CD4-positive, alpha-beta T cell (primary cell): Measurements from ENCODE around the gene PCBP2. TPM values are rescaled to one million over a fixed set of nuclear protein-coding genes. Genes with fewer than 3 reads are reported as not detected.

Experiments
- ATAC-seq: fragments of 200-7000 bp; cut with Tn5 transposase; one replicate; pipeline ENCODE4 v1.10.0; 2022; ENCODE audit warnings: mild to moderate bottlenecking; ENCODE audit not compliant: poor library complexity
- CTCF ChIA-PET: fragments of 350-600 bp; sonication (Branson Sonifier 250); formaldehyde crosslinking; loops from one replicate; lab custom pipeline; 2021; ENCODE audit warnings: antibody characterized with exemption, inconsistent platforms; lab: Charles Lee
- POLR2A ChIA-PET: fragments of 350-600 bp; sonication (Branson Sonifier 250); formaldehyde crosslinking; loops from one replicate; lab custom pipeline; 2021; ENCODE audit warnings: antibody characterized with exemption, inconsistent platforms; lab: Charles Lee
- DNase-seq, 14 experiments: peaks; one replicate each; pipeline ENCODE4 v3.0.0-alpha.2; 2013 to 2020; ENCODE audit warnings: mixed read lengths in 2 of 14
- H3K27ac ChIP-seq, 2 donors: one replicate each; pipeline versions ENCODE4 v1.5.1 to v1.7.0; 2013; ENCODE audit warnings: low read length in 2 of 2, low read depth in 1 of 2, mild to moderate bottlenecking in 1 of 2
- H3K27me3 ChIP-seq, 2 experiments: 1 replicate in 1 of 2; 2 replicates in 1 of 2; pipeline versions ENCODE4 v1.6.1 to v1.7.0; 2013; ENCODE audit warnings: low read length in 2 of 2, control low read depth in 1 of 2, mild to moderate bottlenecking in 1 of 2, moderate library complexity in 1 of 2; ENCODE audit not compliant: insufficient read depth in 2 of 2, control insufficient read depth in 1 of 2
- H3K36me3 ChIP-seq: one replicate; pipeline ENCODE4 v1.6.1; 2013; ENCODE audit warnings: low read length, control low read depth; ENCODE audit not compliant: insufficient read depth
- H3K4me1 ChIP-seq: one replicate; pipeline ENCODE4 v1.6.1; 2013; ENCODE audit warnings: low read length, control low read depth; ENCODE audit not compliant: insufficient read depth
- H3K4me3 ChIP-seq: one replicate; pipeline ENCODE4 v1.5.1; 2013; ENCODE audit warnings: mild to moderate bottlenecking, low read length, moderate library complexity
- H3K9me3 ChIP-seq, 2 experiments: 1 replicate in 1 of 2; 2 replicates in 1 of 2; pipeline versions ENCODE4 v1.6.1 to v1.7.0; 2013; ENCODE audit warnings: low read length in 2 of 2, mild to moderate bottlenecking in 2 of 2, control low read depth in 1 of 2, moderate library complexity in 1 of 2; ENCODE audit not compliant: control insufficient read depth in 1 of 2, insufficient read depth in 1 of 2
- H3K27ac Mint-ChIP-seq: one replicate; pipeline ENCODE4 v1.8.0; 2020; ENCODE audit warnings: mixed read lengths
- H3K27me3 Mint-ChIP-seq: one replicate; pipeline ENCODE4 v1.8.0; 2021; ENCODE audit warnings: mixed read lengths
- H3K36me3 Mint-ChIP-seq: one replicate; pipeline ENCODE4 v1.8.0; 2021; ENCODE audit warnings: low read depth, mixed read lengths
- H3K4me1 Mint-ChIP-seq: one replicate; pipeline ENCODE4 v1.8.0; 2021; ENCODE audit warnings: low read depth, mixed read lengths
- H3K4me3 Mint-ChIP-seq: one replicate; pipeline ENCODE4 v1.8.0; 2020; ENCODE audit warnings: mild to moderate bottlenecking, mixed read lengths
- H3K9me3 Mint-ChIP-seq: one replicate; pipeline ENCODE4 v1.8.0; 2020; ENCODE audit warnings: mixed read lengths
- CTCF ChIP-seq: fragments of 200-600 bp; IDR thresholded peaks from one replicate; pipeline ENCODE4 v1.8.0; 2022; ENCODE audit warnings: antibody characterized with exemption, mild to moderate bottlenecking
- intact Hi-C, 2 experiments: fragments of 100-400 bp; cut with DNase I in 1 of 2; cut with micrococcal nuclease in 1 of 2; formaldehyde crosslinking; loops; one replicate each; pipeline versions ENCODE4 v1.15.1 to v1.9.0; 2023 to 2025; cut with DNase I, micrococcal nuclease
- total RNA-seq, 174 experiments: library from RNA in 2 of 174; stranded (reverse) in 2 of 174; gene quantifications; one replicate each; pipeline ENCODE4 v1.2.3 and lab custom pipeline; 2021 to 2026

The PCBP2 gene
- total RNA-seq, 2 experiments from 2014 or later = 1,331 to 1,359 TPM

GRCh38 chr12:53497461-53497860 is 45.6 kb downstream of the PCBP2 start:
- peaks cover 58% of the 10 kb centered on the region for H3K4me1 ChIP-seq
- no peak for DNase-seq
- POLR2A ChIA-PET = no interaction called here

GRCh38 chr12:53498235-53498630 is 46.3 kb downstream of the PCBP2 start:
- H3K27me3 ChIP-seq = no peaks in the 10 kb centered on the region
- Mint-ChIP-seq H3K9me3 (no peaks in the 10 kb centered on the region), H3K4me1 (peaks cover 62% of the 10 kb centered on the region), H3K4me3 (peak overlapping the region; percentile 96), H3K36me3 (peaks cover 14% of the 10 kb centered on the region), H3K27me3 (no peaks in the 10 kb centered on the region), H3K27ac (peak overlapping the region; percentile 98)
- ATAC-seq (no peak), DNase-seq (peak in 1 of 14 experiments; percentile 33)
- no peaks in the 10 kb centered on the region for H3K9me3 ChIP-seq
- H3K36me3 ChIP-seq = no peaks in the 10 kb centered on the region
- ChIA-PET CTCF (interaction anchor here (1.4 kb wide), 1 partner anchor 10 kb away, joined by 3 read pairs; no protein-coding TSS in a partner anchor), POLR2A (interaction anchor here (3.4 kb wide), 1 partner anchor 11 kb away, joined by 20 read pairs; no protein-coding TSS in a partner anchor)
- TF ChIP-seq CTCF = no peak
- peaks cover 58% of the 10 kb centered on the region for H3K4me1 ChIP-seq
- intact Hi-C loops = no loop called here
- no peak overlapping the region for H3K4me3 ChIP-seq
- H3K27ac ChIP-seq = no peak overlapping the region

More at GRCh38 chr12:53497461-53497860, 45.6 kb downstream of the PCBP2 start:
- TF ChIP-seq CTCF = no peak
- intact Hi-C loops = no loop called here
- no peak overlapping the region for H3K4me3 ChIP-seq
- ATAC-seq = no peak
- Mint-ChIP-seq H3K36me3 (peaks cover 16% of the 10 kb centered on the region), H3K27me3 (no peaks in the 10 kb centered on the region), H3K4me3 (peak overlapping the region; percentile 96), H3K27ac (peak overlapping the region; percentile 98), H3K9me3 (no peaks in the 10 kb centered on the region), H3K4me1 (peaks cover 69% of the 10 kb centered on the region)
- H3K36me3 ChIP-seq = no peaks in the 10 kb centered on the region
- H3K27ac ChIP-seq = no peak overlapping the region
- CTCF ChIA-PET = interaction anchor here (1.4 kb wide), 1 partner anchor 11 kb away, joined by 3 read pairs; no protein-coding TSS in a partner anchor
- H3K27me3 ChIP-seq = no peaks in the 10 kb centered on the region
- H3K9me3 ChIP-seq = no peaks in the 10 kb centered on the region

DNA sequence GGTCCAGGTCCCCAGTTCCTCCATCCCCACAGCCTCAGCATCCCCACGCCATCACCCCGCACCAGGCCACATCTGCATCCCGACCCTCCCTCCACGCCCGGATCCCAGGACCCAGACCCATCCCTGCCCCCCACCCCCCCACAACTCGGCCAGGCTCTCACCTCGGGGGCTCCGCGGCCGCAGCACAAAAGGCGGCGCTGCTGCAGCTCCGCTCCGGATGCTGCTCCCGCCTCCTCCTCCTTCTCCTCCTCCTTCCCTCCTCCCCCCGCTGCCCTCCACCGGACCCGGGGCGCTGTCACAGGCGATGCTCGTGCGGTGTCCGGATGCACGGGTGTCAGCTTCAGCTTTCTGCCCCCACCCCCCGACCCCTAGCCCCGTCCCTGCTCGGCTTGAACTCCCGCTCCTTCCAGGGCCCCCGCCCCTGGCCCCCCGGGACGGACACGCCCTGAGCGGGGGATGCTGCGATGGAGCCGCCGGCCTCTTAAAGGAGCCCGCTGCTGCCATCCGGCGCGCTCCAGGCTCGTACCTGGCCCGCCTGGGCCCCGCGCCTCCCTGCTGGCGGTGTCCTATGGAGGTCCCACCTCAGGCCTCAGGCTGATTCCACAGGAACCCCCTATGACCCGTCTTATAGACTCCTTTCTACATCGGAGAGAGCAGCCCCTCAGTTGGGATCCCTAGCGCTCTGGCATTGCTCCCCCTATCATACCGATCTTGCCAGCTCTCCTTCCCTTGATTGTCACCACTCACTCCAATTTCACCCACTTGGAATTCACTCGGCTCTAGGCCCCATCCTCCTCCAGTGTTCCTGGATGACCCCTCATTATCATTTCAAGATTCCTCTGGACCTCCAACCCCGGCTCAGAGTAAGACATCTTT is 47.6 kb downstream of the PCBP2 start, which contains the start of gene MAP3K12:
Gene MAP3K12, minus strand, starts transcription at position 193 of the 876 bp plus-strand sequence. CDS start 12,067 bp downstream, outside the sequence.
- peaks cover 46% of the 10 kb centered on the region for H3K4me1 ChIP-seq
- DNase-seq = peak in 12 of 14 experiments; percentile 30 to 78 (median 53)
- no peak for TF ChIP-seq CTCF
- intact Hi-C loops = loop anchor here (1.0 to 5.0 kb wide), 5 partner anchors 47 to 228 kb away; partner anchors contain the start of genes ATP5MC2 (in 1 of the 2), CALCOCO1 (in 1 of the 2), PCBP2 (in 1 of the 2) and PRR13 (in 1 of the 2)
- no peaks in the 10 kb centered on the region for H3K9me3 ChIP-seq
- Mint-ChIP-seq H3K36me3 (peaks cover 9% of the 10 kb centered on the region), H3K27ac (peak within 1 kb of the TSS; percentile 98), H3K9me3 (no peaks in the 10 kb centered on the region), H3K4me3 (peak within 1 kb of the TSS; percentile 96), H3K27me3 (no peaks in the 10 kb centered on the region), H3K4me1 (peaks cover 49% of the 10 kb centered on the region)
- CTCF ChIA-PET = interaction anchor here (1.0 to 2.9 kb wide), 4 partner anchors 9 to 179 kb away, joined by 4 to 14 read pairs (median 7); partner anchors contain the start of genes AAAS and PCBP2
- H3K27ac ChIP-seq = peak within 1 kb of the TSS; percentile 87 to 97
- peak within 1 kb of the TSS; percentile 66 for H3K4me3 ChIP-seq
- H3K36me3 ChIP-seq = peaks cover 5% of the 10 kb centered on the region
- POLR2A ChIA-PET = interaction anchor here (1.0 to 3.4 kb wide), 12 partner anchors 9 to 494 kb away, joined by 3 to 65 read pairs (median 22); partner anchors contain the start of genes AAAS, EIF4B, PRR13 and SP1
- no peaks in the 10 kb centered on the region for H3K27me3 ChIP-seq
- ATAC-seq = no peak
